H1 (cell line): ENCODE results near the gene DEFB131A.
"Not testable (repeated sequence)": the region's sequence is repeated elsewhere in the genome, so short reads cannot be mapped to it uniquely, and the experiment has no call there.

ENCODE experiments used
- ASH2L ChIP-seq: fragments of 200-600, 300-600 bp; sonication (generic); IDR thresholded peaks from one replicate; pipeline ENCODE4 v1.7.1; 2017; ENCODE audit warnings: low read length
- EZH2 ChIP-seq: fragments of 200-600 bp; sonication (generic); IDR thresholded peaks from 2 replicates; pipeline ENCODE4 v1.7.1; 2012; ENCODE audit warnings: low read depth, mild to moderate bottlenecking, moderate library complexity, low read length, inconsistent platforms; ENCODE audit not compliant: severe bottlenecking
- POLR2A ChIP-seq, 2 experiments: IDR thresholded peaks; 1 replicate in 1 of 2; 2 replicates in 1 of 2; pipeline ENCODE4 v1.6.1; 2011; ENCODE audit warnings: low read depth in 2 of 2, low read length in 2 of 2, mild to moderate bottlenecking in 2 of 2; ENCODE audit errors: control extremely low read depth in 1 of 2
- POLR2AphosphoS5 ChIP-seq: IDR thresholded peaks from 2 replicates; pipeline ENCODE4 v1.6.1; 2011; ENCODE audit warnings: low read depth, low read length
- RAD21 ChIP-seq, 2 experiments: IDR thresholded peaks in 1 of 2; conservative IDR thresholded peaks in 1 of 2; 2 replicates each; pipeline ENCODE4 v1.6.1; 2011; ENCODE audit warnings: low read depth in 2 of 2, low read length in 2 of 2, improper control_type of control experiment in 1 of 2, inconsistent platforms in 1 of 2, mild to moderate bottlenecking in 1 of 2, moderate library complexity in 1 of 2
- RXRA ChIP-seq: IDR thresholded peaks from 2 replicates; pipeline ENCODE4 v1.6.1; 2011; ENCODE audit warnings: low read depth, mild to moderate bottlenecking, low read length, moderate library complexity; ENCODE audit not compliant: insufficient read depth
- TF ChIP-seq, protein P1 (sequence below): IDR thresholded peaks from 2 replicates; pipeline ENCODE4 v1.6.1; 2011; ENCODE audit warnings: low read length, improper control_type of control experiment
- TF ChIP-seq, protein P2 (sequence below), 3 experiments: IDR thresholded peaks; 1 replicate in 2 of 3; 2 replicates in 1 of 3; pipeline versions ENCODE4 v1.5.1 to v1.6.1; 2011; ENCODE audit warnings: low read length in 3 of 3, mild to moderate bottlenecking in 3 of 3, inconsistent platforms in 2 of 3, low read depth in 1 of 3, moderate library complexity in 1 of 3; ENCODE audit not compliant: insufficient read depth in 1 of 3; ENCODE audit errors: control extremely low read depth in 1 of 3

DNA sequence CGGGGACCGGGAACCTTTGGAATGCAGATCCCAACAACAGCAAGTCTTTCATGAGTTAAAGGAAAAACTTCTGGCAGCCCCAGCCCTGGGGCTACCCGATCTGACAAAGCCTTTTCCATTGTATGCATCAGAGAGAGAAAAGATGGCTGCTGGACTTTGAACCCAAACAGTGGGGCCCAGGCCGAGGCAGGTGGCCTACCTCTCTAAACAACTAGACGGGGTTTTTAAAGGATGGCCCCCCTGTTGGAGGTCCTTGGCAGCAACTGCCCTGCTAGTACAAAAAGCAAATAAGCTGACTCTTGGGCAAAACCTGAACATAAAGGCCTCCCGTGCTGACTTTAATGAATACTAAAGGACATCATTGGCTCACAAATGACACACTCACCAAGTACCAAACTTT lies 10.1 kb downstream of the DEFB131A start:
- not testable (repeated sequence) for TF ChIP-seq POLR2A (IDR thresholded peaks at IDR 0.05; ENCODE audit: control extremely low read depth in 1 of 2, low read depth in 2 of 2, low read length in 2 of 2); EZH2; RAD21 (IDR thresholded peaks at IDR 0.05 in 1 of 2, conservative IDR thresholded peaks at IDR 0.05 in 1 of 2; ENCODE audit: low read depth in 2 of 2, low read length in 2 of 2); ASH2L; RXRA; POLR2AphosphoS5
- TF ChIP-seq, protein P1, sequence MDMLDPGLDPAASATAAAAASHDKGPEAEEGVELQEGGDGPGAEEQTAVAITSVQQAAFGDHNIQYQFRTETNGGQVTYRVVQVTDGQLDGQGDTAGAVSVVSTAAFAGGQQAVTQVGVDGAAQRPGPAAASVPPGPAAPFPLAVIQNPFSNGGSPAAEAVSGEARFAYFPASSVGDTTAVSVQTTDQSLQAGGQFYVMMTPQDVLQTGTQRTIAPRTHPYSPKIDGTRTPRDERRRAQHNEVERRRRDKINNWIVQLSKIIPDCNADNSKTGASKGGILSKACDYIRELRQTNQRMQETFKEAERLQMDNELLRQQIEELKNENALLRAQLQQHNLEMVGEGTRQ: not testable (repeated sequence)
- TF ChIP-seq, protein P2, sequence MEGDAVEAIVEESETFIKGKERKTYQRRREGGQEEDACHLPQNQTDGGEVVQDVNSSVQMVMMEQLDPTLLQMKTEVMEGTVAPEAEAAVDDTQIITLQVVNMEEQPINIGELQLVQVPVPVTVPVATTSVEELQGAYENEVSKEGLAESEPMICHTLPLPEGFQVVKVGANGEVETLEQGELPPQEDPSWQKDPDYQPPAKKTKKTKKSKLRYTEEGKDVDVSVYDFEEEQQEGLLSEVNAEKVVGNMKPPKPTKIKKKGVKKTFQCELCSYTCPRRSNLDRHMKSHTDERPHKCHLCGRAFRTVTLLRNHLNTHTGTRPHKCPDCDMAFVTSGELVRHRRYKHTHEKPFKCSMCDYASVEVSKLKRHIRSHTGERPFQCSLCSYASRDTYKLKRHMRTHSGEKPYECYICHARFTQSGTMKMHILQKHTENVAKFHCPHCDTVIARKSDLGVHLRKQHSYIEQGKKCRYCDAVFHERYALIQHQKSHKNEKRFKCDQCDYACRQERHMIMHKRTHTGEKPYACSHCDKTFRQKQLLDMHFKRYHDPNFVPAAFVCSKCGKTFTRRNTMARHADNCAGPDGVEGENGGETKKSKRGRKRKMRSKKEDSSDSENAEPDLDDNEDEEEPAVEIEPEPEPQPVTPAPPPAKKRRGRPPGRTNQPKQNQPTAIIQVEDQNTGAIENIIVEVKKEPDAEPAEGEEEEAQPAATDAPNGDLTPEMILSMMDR (IDR thresholded peaks at IDR 0.05; ENCODE audit: control extremely low read depth in 1 of 3, insufficient read depth in 1 of 3, low read depth in 1 of 3, low read length in 3 of 3): not testable (repeated sequence)
